Measurements from ENCODE around the gene ZNF488. TPM values are rescaled to one million over a fixed set of nuclear protein-coding genes. Genes with fewer than 3 reads are reported as not detected.

The ZNF488 gene
- polyA plus RNA-seq (2013, experiment 1 of 4): 0.11 TPM
- polyA plus RNA-seq (2013, experiment 2 of 4): not detected
- 0.05 TPM for polyA plus RNA-seq (2013, experiment 3 of 4)
- polyA plus RNA-seq (2013, experiment 4 of 4): not detected

GRCh38 chr10:47384148-47384921 lies at the start of gene ZNF488:
TSS of gene ZNF488 (minus strand) at chr10:47384293. CDS start at chr10:47368829, 15,464 bp downstream.
- H3K27ac ChIP-seq (ENCODE audit: insufficient read depth, low read depth, low read length, poor library complexity, severe bottlenecking): no peak within 1 kb of the TSS
- H3K4me1 ChIP-seq (ENCODE audit: control insufficient read depth, insufficient read depth, low read length): peaks cover 9% of the 10 kb centered on the region
- H3K27me3 ChIP-seq (ENCODE audit: control insufficient read depth, insufficient read depth, low read length, poor library complexity, severe bottlenecking): peaks cover 48% of the 10 kb centered on the region
- H3K9me3 ChIP-seq (ENCODE audit: control insufficient read depth, low read length): no peaks in the 10 kb centered on the region
- peak within 1 kb of the TSS; percentile 68 for H3K4me3 ChIP-seq (ENCODE audit: insufficient read depth, low read depth, low read length)
- H3K36me3 ChIP-seq (ENCODE audit: control insufficient read depth, insufficient read depth, low read length): no peaks in the 10 kb centered on the region
- 0 to 1% methylated on average over 74 to 75 of the region's 75 CpGs for WGBS, 2 experiments

GRCh38 chr10:47425813-47426419 lies 41.8 kb upstream of the ZNF488 start:
- Histone ChIP-seq H3K4me3 (ENCODE audit: insufficient read depth, low read depth, low read length) (no peak overlapping the region), H3K27me3 (ENCODE audit: control insufficient read depth, insufficient read depth, low read length, poor library complexity, severe bottlenecking) (no peaks in the 10 kb centered on the region), H3K36me3 (ENCODE audit: control insufficient read depth, insufficient read depth, low read length) (no peaks in the 10 kb centered on the region), H3K4me1 (ENCODE audit: control insufficient read depth, insufficient read depth, low read length) (peaks cover 3% of the 10 kb centered on the region), H3K9me3 (ENCODE audit: control insufficient read depth, low read length) (no peaks in the 10 kb centered on the region), H3K27ac (ENCODE audit: insufficient read depth, low read depth, low read length, poor library complexity, severe bottlenecking) (no peak overlapping the region)
- 89 to 90% methylated on average over 4 of the region's 4 CpGs for WGBS, 2 experiments

GRCh38 chr10:47424231-47424630 lies 40.1 kb upstream of the ZNF488 start:
- no peaks in the 10 kb centered on the region for H3K27me3 ChIP-seq (ENCODE audit: control insufficient read depth, insufficient read depth, low read length, poor library complexity, severe bottlenecking)
- H3K4me1 ChIP-seq (ENCODE audit: control insufficient read depth, insufficient read depth, low read length): peaks cover 8% of the 10 kb centered on the region
- H3K4me3 ChIP-seq (ENCODE audit: insufficient read depth, low read depth, low read length): no peak overlapping the region
- H3K27ac ChIP-seq (ENCODE audit: insufficient read depth, low read depth, low read length, poor library complexity, severe bottlenecking): no peak overlapping the region
- no peaks in the 10 kb centered on the region for H3K9me3 ChIP-seq (ENCODE audit: control insufficient read depth, low read length)
- H3K36me3 ChIP-seq (ENCODE audit: control insufficient read depth, insufficient read depth, low read length): no peaks in the 10 kb centered on the region
- 75 to 80% methylated on average over 8 of the region's 8 CpGs for WGBS, 2 experiments

GRCh38 chr10:47423476-47423875 lies 39.4 kb upstream of the ZNF488 start:
- Histone ChIP-seq H3K27me3 (ENCODE audit: control insufficient read depth, insufficient read depth, low read length, poor library complexity, severe bottlenecking) (no peaks in the 10 kb centered on the region), H3K9me3 (ENCODE audit: control insufficient read depth, low read length) (no peaks in the 10 kb centered on the region), H3K36me3 (ENCODE audit: control insufficient read depth, insufficient read depth, low read length) (no peaks in the 10 kb centered on the region), H3K27ac (ENCODE audit: insufficient read depth, low read depth, low read length, poor library complexity, severe bottlenecking) (no peak overlapping the region), H3K4me1 (ENCODE audit: control insufficient read depth, insufficient read depth, low read length) (peaks cover 8% of the 10 kb centered on the region), H3K4me3 (ENCODE audit: insufficient read depth, low read depth, low read length) (no peak overlapping the region)
- WGBS, 2 experiments: 83 to 88% methylated on average over 4 of the region's 4 CpGs

- 94% methylated on average over 7 of the region's 7 CpGs for WGBS, 2 experiments
These were observed 37.2 kb upstream of the ZNF488 start for GRCh38 chr10:47421057-47421952.

GRCh38 chr10:47420305-47421056 lies 36.4 kb upstream of the ZNF488 start:
- Histone ChIP-seq H3K4me1 (ENCODE audit: control insufficient read depth, insufficient read depth, low read length) (peaks cover 8% of the 10 kb centered on the region), H3K27me3 (ENCODE audit: control insufficient read depth, insufficient read depth, low read length, poor library complexity, severe bottlenecking) (no peaks in the 10 kb centered on the region), H3K9me3 (ENCODE audit: control insufficient read depth, low read length) (no peaks in the 10 kb centered on the region), H3K36me3 (ENCODE audit: control insufficient read depth, insufficient read depth, low read length) (no peaks in the 10 kb centered on the region), H3K27ac (ENCODE audit: insufficient read depth, low read depth, low read length, poor library complexity, severe bottlenecking) (no peak overlapping the region), H3K4me3 (ENCODE audit: insufficient read depth, low read depth, low read length) (no peak overlapping the region)
- 70 to 71% methylated on average over 14 of the region's 14 CpGs for WGBS, 2 experiments

More at GRCh38 chr10:47421057-47421952, 37.2 kb upstream of the ZNF488 start:
- Histone ChIP-seq H3K27me3 (ENCODE audit: control insufficient read depth, insufficient read depth, low read length, poor library complexity, severe bottlenecking) (no peaks in the 10 kb centered on the region), H3K9me3 (ENCODE audit: control insufficient read depth, low read length) (no peaks in the 10 kb centered on the region), H3K4me3 (ENCODE audit: insufficient read depth, low read depth, low read length) (no peak overlapping the region), H3K27ac (ENCODE audit: insufficient read depth, low read depth, low read length, poor library complexity, severe bottlenecking) (no peak overlapping the region), H3K36me3 (ENCODE audit: control insufficient read depth, insufficient read depth, low read length) (no peaks in the 10 kb centered on the region), H3K4me1 (ENCODE audit: control insufficient read depth, insufficient read depth, low read length) (peaks cover 8% of the 10 kb centered on the region)

GRCh38 chr10:47419421-47419820 lies 35.3 kb upstream of the ZNF488 start:
- no peak overlapping the region for H3K27ac ChIP-seq (ENCODE audit: insufficient read depth, low read depth, low read length, poor library complexity, severe bottlenecking)
- no peaks in the 10 kb centered on the region for H3K9me3 ChIP-seq (ENCODE audit: control insufficient read depth, low read length)
- H3K4me1 ChIP-seq (ENCODE audit: control insufficient read depth, insufficient read depth, low read length): peaks cover 8% of the 10 kb centered on the region
- whole genome bisulfite sequencing, 2 experiments: 90% methylated on average over 2 of the region's 2 CpGs
- no peaks in the 10 kb centered on the region for H3K36me3 ChIP-seq (ENCODE audit: control insufficient read depth, insufficient read depth, low read length)
- H3K4me3 ChIP-seq (ENCODE audit: insufficient read depth, low read depth, low read length): no peak overlapping the region
- no peaks in the 10 kb centered on the region for H3K27me3 ChIP-seq (ENCODE audit: control insufficient read depth, insufficient read depth, low read length, poor library complexity, severe bottlenecking)

- Histone ChIP-seq H3K36me3 (ENCODE audit: control insufficient read depth, insufficient read depth, low read length) (no peaks in the 10 kb centered on the region), H3K4me3 (ENCODE audit: insufficient read depth, low read depth, low read length) (no peak overlapping the region), H3K4me1 (ENCODE audit: control insufficient read depth, insufficient read depth, low read length) (peaks cover 8% of the 10 kb centered on the region), H3K27ac (ENCODE audit: insufficient read depth, low read depth, low read length, poor library complexity, severe bottlenecking) (no peak overlapping the region), H3K9me3 (ENCODE audit: control insufficient read depth, low read length) (no peaks in the 10 kb centered on the region), H3K27me3 (ENCODE audit: control insufficient read depth, insufficient read depth, low read length, poor library complexity, severe bottlenecking) (no peaks in the 10 kb centered on the region)
- 92 to 94% methylated on average over 4 of the region's 4 CpGs for WGBS, 2 experiments
These were observed 34.9 kb upstream of the ZNF488 start for GRCh38 chr10:47418966-47419365.

GRCh38 chr10:47418321-47418720 lies 34.2 kb upstream of the ZNF488 start:
- no peaks in the 10 kb centered on the region for H3K27me3 ChIP-seq (ENCODE audit: control insufficient read depth, insufficient read depth, low read length, poor library complexity, severe bottlenecking)
- no peaks in the 10 kb centered on the region for H3K9me3 ChIP-seq (ENCODE audit: control insufficient read depth, low read length)
- H3K4me1 ChIP-seq (ENCODE audit: control insufficient read depth, insufficient read depth, low read length): peaks cover 8% of the 10 kb centered on the region
- no peak overlapping the region for H3K27ac ChIP-seq (ENCODE audit: insufficient read depth, low read depth, low read length, poor library complexity, severe bottlenecking)
- 91 to 92% methylated on average over 6 of the region's 6 CpGs for WGBS, 2 experiments
- H3K4me3 ChIP-seq (ENCODE audit: insufficient read depth, low read depth, low read length): no peak overlapping the region
- no peaks in the 10 kb centered on the region for H3K36me3 ChIP-seq (ENCODE audit: control insufficient read depth, insufficient read depth, low read length)
